CD8-positive, alpha-beta memory T cell (primary cell): ENCODE measurements around the gene FGF1. TPM values are rescaled to one million over a fixed set of nuclear protein-coding genes. Genes with fewer than 3 reads are reported as not detected.

Source experiments
- CTCF ChIA-PET: fragments of 350-600 bp; sonication (Branson Sonifier 250); formaldehyde crosslinking; loops from one replicate; lab custom pipeline; 2021; ENCODE audit warnings: antibody characterized with exemption; lab: Charles Lee
- POLR2A ChIA-PET: fragments of 350-600 bp; sonication (Branson Sonifier 250); formaldehyde crosslinking; loops from one replicate; lab custom pipeline; 2021; ENCODE audit warnings: antibody characterized with exemption; lab: Charles Lee
- DNase-seq, 5 donors: peaks; one replicate each; pipeline versions ENCODE4 v3.0.0 to v3.0.0-alpha.2; 2020 to 2022; ENCODE audit warnings: mixed read lengths in 1 of 5
- H3K27ac ChIP-seq: one replicate; pipeline ENCODE4 v1.7.0; 2013; ENCODE audit warnings: low read depth, mild to moderate bottlenecking, low read length, moderate library complexity
- H3K27me3 ChIP-seq: 2 replicates; pipeline ENCODE4 v1.7.0; 2013; ENCODE audit warnings: low read length, mild to moderate bottlenecking; ENCODE audit not compliant: insufficient read depth, poor library complexity, severe bottlenecking
- H3K36me3 ChIP-seq: 2 replicates; pipeline ENCODE4 v1.7.0; 2013; ENCODE audit warnings: mild to moderate bottlenecking, low read length, moderate library complexity; ENCODE audit not compliant: insufficient read depth
- H3K4me1 ChIP-seq: 2 replicates; pipeline ENCODE4 v1.7.0; 2013; ENCODE audit warnings: mild to moderate bottlenecking, low read length, moderate library complexity; ENCODE audit not compliant: insufficient read depth
- H3K4me3 ChIP-seq: 2 replicates; pipeline ENCODE4 v1.7.0; 2013; ENCODE audit warnings: mild to moderate bottlenecking, low read length
- H3K9me3 ChIP-seq: 2 replicates; pipeline ENCODE4 v1.7.0; 2013; ENCODE audit warnings: mild to moderate bottlenecking, low read length
- H3K27ac Mint-ChIP-seq, 8 donors: one replicate each; pipeline ENCODE4 v1.8.0; 2020 to 2021; ENCODE audit warnings: mixed read lengths in 8 of 8, mild to moderate bottlenecking in 6 of 8, inconsistent platforms in 3 of 8, moderate library complexity in 3 of 8
- H3K27me3 Mint-ChIP-seq, 2 donors: one replicate each; pipeline ENCODE4 v1.8.0; 2020 to 2021; ENCODE audit warnings: mixed read lengths in 2 of 2, mild to moderate bottlenecking in 1 of 2, moderate library complexity in 1 of 2
- H3K36me3 Mint-ChIP-seq, 3 donors: one replicate each; pipeline ENCODE4 v1.8.0; 2020 to 2021; ENCODE audit warnings: mixed read lengths in 3 of 3, inconsistent platforms in 1 of 3, mild to moderate bottlenecking in 1 of 3
- H3K4me1 Mint-ChIP-seq, 3 donors: one replicate each; pipeline ENCODE4 v1.8.0; 2020 to 2021; ENCODE audit warnings: mixed read lengths in 3 of 3, inconsistent platforms in 1 of 3, mild to moderate bottlenecking in 1 of 3
- H3K4me3 Mint-ChIP-seq, 7 donors: one replicate each; pipeline ENCODE4 v1.8.0; 2020 to 2021; ENCODE audit warnings: mixed read lengths in 7 of 7, mild to moderate bottlenecking in 6 of 7, moderate library complexity in 4 of 7, inconsistent platforms in 2 of 7
- H3K9me3 Mint-ChIP-seq, 5 donors: one replicate each; pipeline ENCODE4 v1.8.0; 2020 to 2022; ENCODE audit warnings: mixed read lengths in 5 of 5, mild to moderate bottlenecking in 3 of 5, moderate library complexity in 2 of 5, inconsistent platforms in 1 of 5
- polyA plus RNA-seq: library from polyadenylated mRNA; unstranded; fragments of 300-500 nt; fragmentation: Illumina TruSeq; gene quantifications from one replicate; pipeline ENCODE4 v1.2.3, GENCODE V29; 2021
- total RNA-seq, 2 experiments: library from RNA; stranded (reverse); gene quantifications; one replicate each; pipeline ENCODE4 v1.2.3, GENCODE V29; 2021

The FGF1 gene
- total and polyA plus RNA-seq, 3 experiments from 2014 or later: not detected

GRCh38 chr5:142674531-142675469 is 11.1 kb downstream of the FGF1 start:
- Mint-ChIP-seq H3K4me1 (no peaks in the 10 kb centered on the region), H3K36me3 (no peaks in the 10 kb centered on the region), H3K27ac (no peak overlapping the region), H3K4me3 (no peak overlapping the region), H3K9me3 (no peaks in the 10 kb centered on the region), H3K27me3 (peaks cover 9 to 13% of the 10 kb centered on the region in 2 donors)
- H3K27ac ChIP-seq: no peak overlapping the region
- POLR2A ChIA-PET: no interaction called here
- no peaks in the 10 kb centered on the region for H3K36me3 ChIP-seq
- no peaks in the 10 kb centered on the region for H3K9me3 ChIP-seq
- CTCF ChIA-PET: no interaction called here
- DNase-seq: no peak
- no peaks in the 10 kb centered on the region for H3K27me3 ChIP-seq
- H3K4me1 ChIP-seq: no peaks in the 10 kb centered on the region
- H3K4me3 ChIP-seq: no peak overlapping the region

- Histone ChIP-seq H3K27ac (no peak overlapping the region), H3K4me1 (no peaks in the 10 kb centered on the region), H3K4me3 (no peak overlapping the region), H3K27me3 (peaks cover 4% of the 10 kb centered on the region), H3K9me3 (no peaks in the 10 kb centered on the region), H3K36me3 (no peaks in the 10 kb centered on the region)
- ChIA-PET CTCF (interaction anchor here (1.8 kb wide), 1 partner anchor 16 kb away, joined by 4 read pairs; no protein-coding TSS in a partner anchor), POLR2A (no interaction called here)
- H3K36me3 Mint-ChIP-seq: no peaks in the 10 kb centered on the region
- no peak overlapping the region for H3K27ac Mint-ChIP-seq
- DNase-seq: no peak
- H3K9me3 Mint-ChIP-seq: no peaks in the 10 kb centered on the region
- no peaks in the 10 kb centered on the region for H3K4me1 Mint-ChIP-seq
- H3K27me3 Mint-ChIP-seq: peaks cover 9 to 12% of the 10 kb centered on the region in 2 donors
- H3K4me3 Mint-ChIP-seq: no peak overlapping the region
Measured at GRCh38 chr5:142671801-142672200, 14.1 kb downstream of the FGF1 start.

GRCh38 chr5:142671266-142671665 is 14.6 kb downstream of the FGF1 start:
- ChIA-PET CTCF (interaction anchor here (1.8 kb wide), 1 partner anchor 16 kb away, joined by 4 read pairs; no protein-coding TSS in a partner anchor), POLR2A (no interaction called here)
- Histone ChIP-seq H3K36me3 (no peaks in the 10 kb centered on the region), H3K9me3 (no peaks in the 10 kb centered on the region), H3K4me1 (no peaks in the 10 kb centered on the region), H3K27me3 (peaks cover 4% of the 10 kb centered on the region), H3K4me3 (no peak overlapping the region), H3K27ac (no peak overlapping the region)
- no peak for DNase-seq
- H3K4me3 Mint-ChIP-seq: no peak overlapping the region
- no peaks in the 10 kb centered on the region for H3K36me3 Mint-ChIP-seq
- no peaks in the 10 kb centered on the region for H3K9me3 Mint-ChIP-seq
- peaks cover 6 to 7% of the 10 kb centered on the region in 2 donors for H3K27me3 Mint-ChIP-seq
- H3K27ac Mint-ChIP-seq: no peak overlapping the region
- no peaks in the 10 kb centered on the region for H3K4me1 Mint-ChIP-seq

- Mint-ChIP-seq H3K9me3 (no peaks in the 10 kb centered on the region), H3K4me3 (no peak overlapping the region), H3K36me3 (no peaks in the 10 kb centered on the region), H3K27me3 (peaks cover 3 to 4% of the 10 kb centered on the region in 2 donors), H3K4me1 (no peaks in the 10 kb centered on the region), H3K27ac (no peak overlapping the region)
- no peak for DNase-seq
- H3K36me3 ChIP-seq: no peaks in the 10 kb centered on the region
- no peaks in the 10 kb centered on the region for H3K4me1 ChIP-seq
- H3K4me3 ChIP-seq: no peak overlapping the region
- ChIA-PET POLR2A (no interaction called here), CTCF (interaction anchor here (1.8 kb wide), 1 partner anchor 15 kb away, joined by 4 read pairs; no protein-coding TSS in a partner anchor)
- no peaks in the 10 kb centered on the region for H3K9me3 ChIP-seq
- H3K27me3 ChIP-seq: peaks cover 4% of the 10 kb centered on the region
- no peak overlapping the region for H3K27ac ChIP-seq
Measured at GRCh38 chr5:142670804-142671203, 15.1 kb downstream of the FGF1 start.

GRCh38 chr5:142669477-142669876 is 16.4 kb downstream of the FGF1 start:
- Histone ChIP-seq H3K9me3 (no peaks in the 10 kb centered on the region), H3K27ac (no peak overlapping the region), H3K4me1 (no peaks in the 10 kb centered on the region), H3K4me3 (no peak overlapping the region), H3K27me3 (peaks cover 4% of the 10 kb centered on the region), H3K36me3 (no peaks in the 10 kb centered on the region)
- Mint-ChIP-seq H3K27ac (no peak overlapping the region), H3K27me3 (peaks cover 2 to 3% of the 10 kb centered on the region in 2 donors), H3K9me3 (no peaks in the 10 kb centered on the region), H3K4me3 (no peak overlapping the region), H3K4me1 (no peaks in the 10 kb centered on the region), H3K36me3 (no peaks in the 10 kb centered on the region)
- POLR2A ChIA-PET: no interaction called here
- DNase-seq: no peak
- CTCF ChIA-PET: no interaction called here

GRCh38 chr5:142668336-142668735 is 17.6 kb downstream of the FGF1 start:
- ChIA-PET POLR2A (no interaction called here), CTCF (interaction anchor here (1.0 kb wide), 2 partner anchors 13 to 45 kb away, joined by 3 to 4 read pairs; no protein-coding TSS in a partner anchor)
- Mint-ChIP-seq H3K27me3 (peaks cover 3 to 9% of the 10 kb centered on the region in 2 donors), H3K27ac (no peak overlapping the region), H3K9me3 (no peaks in the 10 kb centered on the region), H3K4me1 (no peaks in the 10 kb centered on the region), H3K4me3 (no peak overlapping the region), H3K36me3 (no peaks in the 10 kb centered on the region)
- peaks cover 4% of the 10 kb centered on the region for H3K27me3 ChIP-seq
- no peaks in the 10 kb centered on the region for H3K36me3 ChIP-seq
- H3K4me1 ChIP-seq: no peaks in the 10 kb centered on the region
- no peak for DNase-seq
- H3K9me3 ChIP-seq: no peaks in the 10 kb centered on the region
- H3K27ac ChIP-seq: no peak overlapping the region
- no peak overlapping the region for H3K4me3 ChIP-seq

- H3K4me1 ChIP-seq: no peaks in the 10 kb centered on the region
- CTCF ChIA-PET: interaction anchor here (1.0 kb wide), 2 partner anchors 12 to 45 kb away, joined by 3 to 4 read pairs; no protein-coding TSS in a partner anchor
- Mint-ChIP-seq H3K27me3 (peaks cover 3 to 14% of the 10 kb centered on the region in 2 donors), H3K36me3 (no peaks in the 10 kb centered on the region), H3K4me3 (no peak overlapping the region), H3K27ac (no peak overlapping the region), H3K9me3 (no peaks in the 10 kb centered on the region), H3K4me1 (no peaks in the 10 kb centered on the region)
- H3K36me3 ChIP-seq: no peaks in the 10 kb centered on the region
- no peak overlapping the region for H3K4me3 ChIP-seq
- H3K27me3 ChIP-seq: peaks cover 4% of the 10 kb centered on the region
- POLR2A ChIA-PET: no interaction called here
- no peak for DNase-seq
- H3K9me3 ChIP-seq: no peaks in the 10 kb centered on the region
- H3K27ac ChIP-seq: no peak overlapping the region
Measured at GRCh38 chr5:142667831-142668230, 18.1 kb downstream of the FGF1 start.

- Mint-ChIP-seq H3K4me3 (no peak overlapping the region), H3K27me3 (peaks cover 7 to 32% of the 10 kb centered on the region in 2 donors), H3K9me3 (no peaks in the 10 kb centered on the region), H3K36me3 (no peaks in the 10 kb centered on the region), H3K27ac (no peak overlapping the region), H3K4me1 (no peaks in the 10 kb centered on the region)
- Histone ChIP-seq H3K4me3 (no peak overlapping the region), H3K9me3 (no peaks in the 10 kb centered on the region), H3K27ac (no peak overlapping the region), H3K4me1 (no peaks in the 10 kb centered on the region), H3K36me3 (no peaks in the 10 kb centered on the region), H3K27me3 (peaks cover 4% of the 10 kb centered on the region)
- ChIA-PET POLR2A (no interaction called here), CTCF (interaction anchor here (2.9 kb wide), 2 partner anchors 9 to 49 kb away, joined by 6 to 13 read pairs; no protein-coding TSS in a partner anchor)
- no peak for DNase-seq
Measured at GRCh38 chr5:142664636-142665035, 21.3 kb downstream of the FGF1 start.
